Measurements from ENCODE around the gene MOCS1.

GRCh38 chr6:39917329-39917728 lies 16.9 kb downstream of the MOCS1 start:
- TF ChIP-seq CTCF (IDR thresholded peaks at IDR 0.05) (no peak), POLR2A (IDR thresholded peaks at IDR 0.05) (no peak)
